Stimulated activated naive CD8-positive, alpha-beta T cell treated with anti-CD3 and anti-CD28 coated beads, Interleukin-15, Interleukin-2, amounts not matched to agents 100 ng/mL and 50 ng/mL, for 24 hours (primary cell): ENCODE results near the gene PDE4D.

Experiments
- H3K27ac Mint-ChIP-seq: one replicate; pipeline ENCODE4 v1.8.0; 2021; ENCODE audit warnings: mild to moderate bottlenecking, mixed read lengths
- H3K27me3 Mint-ChIP-seq: one replicate; pipeline ENCODE4 v1.8.0; 2021; ENCODE audit warnings: mixed read lengths
- H3K36me3 Mint-ChIP-seq: one replicate; pipeline ENCODE4 v1.8.0; 2021; ENCODE audit warnings: low read depth, mixed read lengths
- H3K4me1 Mint-ChIP-seq: one replicate; pipeline ENCODE4 v1.8.0; 2021; ENCODE audit warnings: low read depth, mixed read lengths
- H3K4me3 Mint-ChIP-seq: one replicate; pipeline ENCODE4 v1.8.0; 2021; ENCODE audit warnings: mild to moderate bottlenecking, mixed read lengths
- H3K9me3 Mint-ChIP-seq: one replicate; pipeline ENCODE4 v1.8.0; 2021; ENCODE audit warnings: mixed read lengths

PDE4D gene

GRCh38 chr5:59179704-59180103 lies 713.8 kb downstream of the PDE4D start:
- no peaks in the 10 kb centered on the region for H3K36me3 Mint-ChIP-seq
- no peak overlapping the region for H3K27ac Mint-ChIP-seq
- peaks cover 7% of the 10 kb centered on the region for H3K4me1 Mint-ChIP-seq
- no peaks in the 10 kb centered on the region for H3K9me3 Mint-ChIP-seq
- H3K27me3 Mint-ChIP-seq, result peaks cover 3% of the 10 kb centered on the region
- no peak overlapping the region for H3K4me3 Mint-ChIP-seq

DNA sequence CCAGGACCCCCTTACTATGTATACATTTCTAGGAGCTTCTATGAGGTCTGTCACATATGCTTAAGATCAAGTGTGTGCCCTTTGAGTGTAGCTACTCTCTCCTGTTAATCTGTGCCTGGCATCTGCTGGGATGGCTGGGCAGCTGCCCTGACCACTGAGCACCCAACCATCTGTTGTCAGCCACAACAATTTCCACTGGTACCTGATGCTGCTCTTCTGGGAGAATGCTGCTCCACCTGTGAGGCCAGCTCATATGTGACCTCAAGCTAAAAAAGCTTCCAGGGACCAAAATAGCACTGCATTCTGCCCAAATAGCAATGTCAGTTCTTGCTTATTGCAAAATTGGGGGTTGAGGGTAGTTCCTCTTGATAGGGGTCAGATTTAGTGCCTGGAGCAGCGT lies 715.0 kb downstream of the PDE4D start:
- H3K27ac Mint-ChIP-seq, result no peak overlapping the region
- H3K27me3 Mint-ChIP-seq, result no peaks in the 10 kb centered on the region
- H3K4me3 Mint-ChIP-seq, result no peak overlapping the region

GRCh38 chr5:59178071-59178470 lies 715.5 kb downstream of the PDE4D start:
- Mint-ChIP-seq H3K4me1 (peaks cover 7% of the 10 kb centered on the region), H3K36me3 (no peaks in the 10 kb centered on the region), H3K27me3 (no peaks in the 10 kb centered on the region), H3K4me3 (no peak overlapping the region), H3K27ac (no peak overlapping the region), H3K9me3 (no peaks in the 10 kb centered on the region)

More for the DNA sequence above, 715.0 kb downstream of the PDE4D start:
- no peaks in the 10 kb centered on the region for H3K36me3 Mint-ChIP-seq
- peaks cover 7% of the 10 kb centered on the region for H3K4me1 Mint-ChIP-seq
- H3K9me3 Mint-ChIP-seq, result no peaks in the 10 kb centered on the region

DNA sequence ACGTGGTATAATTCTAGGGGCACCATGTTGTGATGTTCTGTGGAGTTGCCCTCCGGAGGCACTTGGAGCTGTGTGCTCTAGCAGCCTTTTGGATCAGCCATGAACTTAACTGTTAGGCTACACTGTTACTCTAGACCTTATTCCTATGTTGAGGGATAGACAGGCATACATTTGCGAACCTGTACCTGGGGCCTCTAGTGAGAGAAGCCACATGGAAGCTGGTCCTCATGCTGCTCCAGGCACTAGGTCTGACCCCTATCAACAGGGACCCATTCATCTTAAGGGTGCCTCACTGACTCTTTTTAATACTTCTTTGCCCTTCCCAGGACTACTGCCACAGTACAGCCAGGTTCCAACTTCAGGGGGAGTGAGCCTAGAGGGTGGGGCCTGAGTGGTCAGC lies 715.9 kb downstream of the PDE4D start:
- Mint-ChIP-seq H3K36me3 (no peaks in the 10 kb centered on the region), H3K4me1 (peaks cover 7% of the 10 kb centered on the region), H3K27ac (no peak overlapping the region), H3K27me3 (no peaks in the 10 kb centered on the region), H3K4me3 (no peak overlapping the region), H3K9me3 (no peaks in the 10 kb centered on the region)

GRCh38 chr5:59174248-59174844 lies 719.2 kb downstream of the PDE4D start:
- H3K9me3 Mint-ChIP-seq, result no peaks in the 10 kb centered on the region
- H3K4me3 Mint-ChIP-seq, result no peak overlapping the region
- no peaks in the 10 kb centered on the region for H3K36me3 Mint-ChIP-seq
- no peak overlapping the region for H3K27ac Mint-ChIP-seq
- H3K27me3 Mint-ChIP-seq, result no peaks in the 10 kb centered on the region
- H3K4me1 Mint-ChIP-seq, result peaks cover 7% of the 10 kb centered on the region

- Mint-ChIP-seq H3K4me1 (peaks cover 7% of the 10 kb centered on the region), H3K27ac (no peak overlapping the region), H3K4me3 (no peak overlapping the region), H3K36me3 (no peaks in the 10 kb centered on the region), H3K9me3 (no peaks in the 10 kb centered on the region), H3K27me3 (no peaks in the 10 kb centered on the region)
Observed at GRCh38 chr5:59173578-59173977, 719.9 kb downstream of the PDE4D start.

DNA sequence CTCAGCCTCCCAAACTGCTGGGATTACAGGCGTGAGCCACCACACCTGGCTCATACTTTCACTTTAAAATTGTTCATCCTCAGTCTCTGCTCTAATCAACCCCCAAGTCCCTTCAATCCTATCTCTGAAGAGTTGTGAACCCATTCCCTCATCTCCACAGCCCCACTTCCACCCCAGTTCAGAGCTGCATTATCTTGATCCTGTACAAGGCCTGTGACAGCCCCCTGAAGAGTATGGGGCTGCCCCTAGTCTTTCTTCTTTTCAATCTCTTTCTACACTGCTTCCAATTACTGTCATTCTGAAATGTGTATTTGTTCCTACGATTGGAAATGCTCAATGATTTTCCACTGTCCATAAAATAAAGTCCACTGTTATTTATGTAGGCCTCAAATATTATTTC lies 722.4 kb downstream of the PDE4D start:
- Mint-ChIP-seq H3K27ac (no peak overlapping the region), H3K36me3 (no peaks in the 10 kb centered on the region), H3K4me1 (no peaks in the 10 kb centered on the region), H3K4me3 (no peak overlapping the region), H3K9me3 (no peaks in the 10 kb centered on the region), H3K27me3 (no peaks in the 10 kb centered on the region)

- Mint-ChIP-seq H3K9me3 (no peaks in the 10 kb centered on the region), H3K4me1 (no peaks in the 10 kb centered on the region), H3K27ac (no peak overlapping the region), H3K27me3 (no peaks in the 10 kb centered on the region), H3K4me3 (no peak overlapping the region), H3K36me3 (no peaks in the 10 kb centered on the region)
Observed at GRCh38 chr5:59169768-59170150, 723.8 kb downstream of the PDE4D start.

GRCh38 chr5:59169081-59169767 lies 724.3 kb downstream of the PDE4D start:
- Mint-ChIP-seq H3K36me3 (no peaks in the 10 kb centered on the region), H3K27me3 (no peaks in the 10 kb centered on the region), H3K27ac (no peak overlapping the region), H3K4me3 (no peak overlapping the region), H3K4me1 (no peaks in the 10 kb centered on the region), H3K9me3 (no peaks in the 10 kb centered on the region)

DNA sequence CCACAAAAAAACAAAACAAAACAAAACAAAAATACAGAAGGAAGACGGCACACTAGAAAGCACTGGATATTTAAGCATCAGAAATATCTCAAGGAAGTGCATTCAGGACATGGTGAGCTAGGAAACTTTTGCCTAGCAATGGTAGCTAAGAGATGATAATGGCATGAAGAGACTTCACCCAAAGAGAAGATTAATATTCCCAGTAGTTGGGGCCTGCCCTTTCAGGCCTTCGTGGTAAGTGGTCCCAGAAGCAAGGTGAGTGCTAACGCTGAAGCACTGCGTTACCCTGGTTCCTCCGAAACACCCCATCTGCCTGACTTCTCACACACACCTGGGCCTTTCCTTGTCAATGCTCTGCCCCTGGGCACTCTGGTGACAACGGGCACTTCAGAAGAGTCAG lies 725.5 kb downstream of the PDE4D start:
- Mint-ChIP-seq H3K4me1 (no peaks in the 10 kb centered on the region), H3K27ac (no peak overlapping the region), H3K4me3 (no peak overlapping the region), H3K9me3 (no peaks in the 10 kb centered on the region), H3K36me3 (no peaks in the 10 kb centered on the region), H3K27me3 (no peaks in the 10 kb centered on the region)

DNA sequence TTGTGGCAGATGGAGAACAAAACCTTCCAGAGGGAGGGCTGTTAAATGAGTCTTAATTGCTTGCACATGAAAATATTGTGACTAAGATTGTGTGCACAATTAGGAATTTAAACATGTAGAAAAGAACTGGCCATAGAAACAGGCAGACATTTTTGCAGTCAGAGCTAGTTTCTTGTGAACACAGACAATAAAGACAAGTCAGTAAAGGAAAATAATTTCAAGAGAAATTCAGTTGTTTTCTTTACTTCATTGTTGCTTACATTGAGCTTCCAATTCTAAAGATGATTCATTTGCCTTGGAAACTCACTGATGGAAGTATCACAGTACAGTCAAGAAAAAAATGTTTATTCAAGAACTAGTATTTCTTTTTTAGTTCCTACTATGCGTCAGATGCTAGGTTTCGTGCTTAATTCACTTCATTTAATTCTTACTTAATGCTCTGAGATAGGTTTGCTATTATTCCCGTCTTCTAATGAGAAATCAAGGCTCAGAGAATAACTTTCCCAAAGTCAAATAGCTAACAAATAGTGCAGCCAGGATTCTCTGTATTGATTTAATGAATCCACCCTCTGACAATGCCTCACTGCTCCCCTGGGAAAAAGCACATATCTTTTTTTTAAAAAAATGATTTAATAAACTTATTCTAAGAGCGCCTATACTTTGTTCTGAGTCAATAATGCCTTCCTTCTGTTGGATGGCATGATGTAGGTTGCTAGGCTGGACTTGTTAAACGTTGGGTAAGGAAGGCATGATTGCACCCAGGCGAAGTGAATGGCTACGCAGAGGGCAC lies 729.3 kb downstream of the PDE4D start:
- Mint-ChIP-seq H3K9me3 (no peaks in the 10 kb centered on the region), H3K27ac (no peak overlapping the region), H3K27me3 (no peaks in the 10 kb centered on the region), H3K36me3 (no peaks in the 10 kb centered on the region), H3K4me1 (peaks cover 12% of the 10 kb centered on the region), H3K4me3 (no peak overlapping the region)

- Mint-ChIP-seq H3K36me3 (no peaks in the 10 kb centered on the region), H3K4me3 (no peak overlapping the region), H3K9me3 (no peaks in the 10 kb centered on the region), H3K4me1 (peaks cover 19% of the 10 kb centered on the region), H3K27ac (peak overlapping the region; percentile 72), H3K27me3 (no peaks in the 10 kb centered on the region)
Observed at GRCh38 chr5:59161221-59162105, 732.1 kb downstream of the PDE4D start.

GRCh38 chr5:59158637-59159391 lies 734.7 kb downstream of the PDE4D start:
- H3K4me3 Mint-ChIP-seq, result no peak overlapping the region
- peaks cover 19% of the 10 kb centered on the region for H3K4me1 Mint-ChIP-seq
- H3K36me3 Mint-ChIP-seq, result no peaks in the 10 kb centered on the region
- H3K27ac Mint-ChIP-seq, result no peak overlapping the region
- H3K9me3 Mint-ChIP-seq, result no peaks in the 10 kb centered on the region
- no peaks in the 10 kb centered on the region for H3K27me3 Mint-ChIP-seq

GRCh38 chr5:59158165-59158564 lies 735.4 kb downstream of the PDE4D start:
- Mint-ChIP-seq H3K9me3 (no peaks in the 10 kb centered on the region), H3K27ac (no peak overlapping the region), H3K36me3 (no peaks in the 10 kb centered on the region), H3K27me3 (no peaks in the 10 kb centered on the region), H3K4me1 (peaks cover 19% of the 10 kb centered on the region), H3K4me3 (no peak overlapping the region)
